ENCODE measurements around the gene APOBEC3B.
A peak's percentile ranks its signal among the peaks of the same experiment; 100 is the strongest.
"Not testable (repeated sequence)": the region's sequence is repeated elsewhere in the genome, so short reads cannot be mapped to it uniquely, and the experiment has no call there.

The APOBEC3B gene

GRCh38 chr22:38952281-38952993 is 29.7 kb upstream of the APOBEC3B start:
- DNase-seq, result no peak

- no peak for DNase-seq
Observed at GRCh38 chr22:38953091-38953490, 29.1 kb upstream of the APOBEC3B start.

GRCh38 chr22:38953577-38954413 is 28.4 kb upstream of the APOBEC3B start:
- no peak for DNase-seq

GRCh38 chr22:38954414-38955043 is 27.6 kb upstream of the APOBEC3B start:
- no peak for DNase-seq

- DNase-seq, result no peak
Observed at GRCh38 chr22:38955250-38955905, 26.8 kb upstream of the APOBEC3B start.

GRCh38 chr22:38955926-38956325 is 26.2 kb upstream of the APOBEC3B start:
- no peak for DNase-seq

GRCh38 chr22:38956551-38956950 is 25.6 kb upstream of the APOBEC3B start:
- no peak for DNase-seq

- DNase-seq, result no peak
Observed at GRCh38 chr22:38957046-38957770, 24.9 kb upstream of the APOBEC3B start, which contains the start of gene APOBEC3A. Gene APOBEC3A, plus strand, starts transcription at chr22:38957609. Its CDS starts 83 bp downstream, at chr22:38957692.

GRCh38 chr22:38957808-38958650 is 24.1 kb upstream of the APOBEC3B start:
- DNase-seq, result no peak

- not testable (repeated sequence) for DNase-seq
Observed at GRCh38 chr22:38958651-38958943, 23.6 kb upstream of the APOBEC3B start.

- DNase-seq, result no peak
Observed at GRCh38 chr22:38959590-38959989, 22.6 kb upstream of the APOBEC3B start.

- DNase-seq, result not testable (repeated sequence)
Observed at GRCh38 chr22:38960673-38961072, 21.5 kb upstream of the APOBEC3B start.

GRCh38 chr22:38963291-38963738 is 18.8 kb upstream of the APOBEC3B start:
- DNase-seq, result peak in 1 of 2 experiments; percentile 12

- DNase-seq, result no peak
Observed at GRCh38 chr22:38963872-38964271, 18.3 kb upstream of the APOBEC3B start.

GRCh38 chr22:38964306-38964705 is 17.8 kb upstream of the APOBEC3B start:
- no peak for DNase-seq

- DNase-seq, result no peak
Observed at GRCh38 chr22:38964989-38965388, 17.2 kb upstream of the APOBEC3B start.

GRCh38 chr22:38965614-38966379 is 16.4 kb upstream of the APOBEC3B start:
- no peak for DNase-seq

GRCh38 chr22:38966380-38966702 is 15.8 kb upstream of the APOBEC3B start:
- DNase-seq, result no peak

- no peak for DNase-seq
Observed at GRCh38 chr22:38966942-38967341, 15.2 kb upstream of the APOBEC3B start.
